Cerebellar cortex (tissue), 1 donor: ENCODE results near the gene RPS28.
"Not testable (repeated sequence)": the region's sequence is repeated elsewhere in the genome, so short reads cannot be mapped to it uniquely, and the experiment has no call there.

Experiments
- DNase-seq: peaks from one replicate; pipeline ENCODE4 v3.0.0-alpha.2; 2015; ENCODE audit warnings: low spot score

The RPS28 gene

GRCh38 chr19:8342684-8343482, 21.6 kb downstream of the RPS28 start, which contains the start of gene KANK3:
Gene KANK3, minus strand, starts transcription at chr19:8343262. Its CDS starts 5,434 bp downstream, at chr19:8337828.
- peak; percentile 66 for DNase-seq

GRCh38 chr19:8343483-8343844, 22.2 kb downstream of the RPS28 start:
- DNase-seq = no peak

GRCh38 chr19:8349629-8350372, 28.5 kb downstream of the RPS28 start:
- not testable (repeated sequence) for DNase-seq

- no peak for DNase-seq
Observed at GRCh38 chr19:8352134-8352827, 31.0 kb downstream of the RPS28 start.

GRCh38 chr19:8352845-8353244, 31.5 kb downstream of the RPS28 start:
- DNase-seq = not testable (repeated sequence)

- DNase-seq = no peak
Observed at GRCh38 chr19:8355631-8356402, 34.5 kb downstream of the RPS28 start.

GRCh38 chr19:8357007-8357521, 35.8 kb downstream of the RPS28 start:
- DNase-seq = no peak

GRCh38 chr19:8358948-8359347, 37.7 kb downstream of the RPS28 start:
- no peak for DNase-seq

GRCh38 chr19:8360196-8360595, 38.9 kb downstream of the RPS28 start:
- DNase-seq = no peak

- peak; percentile 31 for DNase-seq
Observed at GRCh38 chr19:8361921-8362793, 40.9 kb downstream of the RPS28 start.

GRCh38 chr19:8363803-8364771, 42.8 kb downstream of the RPS28 start, which contains the start of gene ANGPTL4:
Gene ANGPTL4, plus strand, starts transcription at chr19:8364155. Its CDS starts 167 bp downstream, at chr19:8364322.
- DNase-seq = peak; percentile 52

- no peak for DNase-seq
Observed at GRCh38 chr19:8366121-8366581, 44.9 kb downstream of the RPS28 start.

- no peak for DNase-seq
Observed at GRCh38 chr19:8366961-8367326, 45.6 kb downstream of the RPS28 start.

- peak; percentile 34 for DNase-seq
Observed at GRCh38 chr19:8367327-8368001, 46.2 kb downstream of the RPS28 start.

GRCh38 chr19:8370176-8371010, 49.1 kb downstream of the RPS28 start:
- no peak for DNase-seq

- DNase-seq = no peak
Observed at GRCh38 chr19:8371011-8371804, 49.9 kb downstream of the RPS28 start.
